Cardiac septum (tissue), 1 donor: ENCODE measurements around the gene RASL12. TPM values are rescaled to one million over a fixed set of nuclear protein-coding genes. Genes with fewer than 3 reads are reported as not detected.
"Not testable (repeated sequence)": the region's sequence is repeated elsewhere in the genome, so short reads cannot be mapped to it uniquely, and the experiment has no call there.

Experiments
- DNase-seq: peaks from one replicate; pipeline ENCODE4 v3.0.0-alpha.2; 2020; ENCODE audit warnings: low spot score
- intact Hi-C: fragments of 100-400 bp; cut with DNase I; formaldehyde crosslinking; loops from one replicate; pipeline ENCODE4 v1.14.0; 2022
- total RNA-seq: library from RNA; stranded (reverse); fragmentation: NEBNext Ultra II Directional; extraction: Animal tissue kit (Norgen Biotek cat#: 25700); gene quantifications from one replicate; pipeline ENCODE4 v1.2.1, GENCODE V29; 2021
- donor health status: DM: no; HTN: no; CAD: no.

Gene RASL12
- total RNA-seq, 1 donor from 2014 or later, result 11.5 TPM

DNA sequence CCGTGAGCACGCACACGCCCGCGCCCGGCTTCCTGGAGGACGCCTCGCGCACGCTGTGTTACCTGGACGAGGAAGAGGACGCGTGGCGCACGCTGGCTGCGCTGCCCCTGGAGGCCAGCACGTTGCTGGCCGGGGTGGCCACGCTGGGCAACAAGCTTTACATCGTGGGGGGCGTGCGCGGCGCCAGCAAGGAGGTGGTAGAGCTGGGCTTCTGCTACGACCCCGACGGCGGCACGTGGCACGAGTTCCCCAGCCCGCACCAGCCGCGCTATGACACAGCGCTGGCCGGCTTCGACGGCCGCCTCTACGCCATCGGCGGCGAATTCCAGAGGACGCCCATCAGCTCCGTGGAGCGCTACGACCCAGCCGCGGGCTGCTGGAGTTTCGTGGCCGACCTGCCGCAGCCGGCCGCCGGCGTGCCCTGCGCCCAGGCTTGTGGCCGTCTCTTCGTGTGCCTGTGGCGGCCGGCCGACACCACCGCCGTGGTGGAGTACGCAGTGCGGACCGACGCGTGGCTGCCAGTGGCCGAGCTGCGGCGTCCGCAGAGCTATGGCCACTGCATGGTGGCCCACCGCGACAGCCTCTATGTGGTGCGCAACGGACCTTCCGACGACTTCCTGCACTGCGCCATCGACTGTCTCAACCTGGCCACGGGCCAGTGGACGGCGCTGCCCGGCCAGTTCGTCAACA is 9.6 kb upstream of the RASL12 start:
- DNase-seq, result no peak
- intact Hi-C loops, result no loop called here

DNA sequence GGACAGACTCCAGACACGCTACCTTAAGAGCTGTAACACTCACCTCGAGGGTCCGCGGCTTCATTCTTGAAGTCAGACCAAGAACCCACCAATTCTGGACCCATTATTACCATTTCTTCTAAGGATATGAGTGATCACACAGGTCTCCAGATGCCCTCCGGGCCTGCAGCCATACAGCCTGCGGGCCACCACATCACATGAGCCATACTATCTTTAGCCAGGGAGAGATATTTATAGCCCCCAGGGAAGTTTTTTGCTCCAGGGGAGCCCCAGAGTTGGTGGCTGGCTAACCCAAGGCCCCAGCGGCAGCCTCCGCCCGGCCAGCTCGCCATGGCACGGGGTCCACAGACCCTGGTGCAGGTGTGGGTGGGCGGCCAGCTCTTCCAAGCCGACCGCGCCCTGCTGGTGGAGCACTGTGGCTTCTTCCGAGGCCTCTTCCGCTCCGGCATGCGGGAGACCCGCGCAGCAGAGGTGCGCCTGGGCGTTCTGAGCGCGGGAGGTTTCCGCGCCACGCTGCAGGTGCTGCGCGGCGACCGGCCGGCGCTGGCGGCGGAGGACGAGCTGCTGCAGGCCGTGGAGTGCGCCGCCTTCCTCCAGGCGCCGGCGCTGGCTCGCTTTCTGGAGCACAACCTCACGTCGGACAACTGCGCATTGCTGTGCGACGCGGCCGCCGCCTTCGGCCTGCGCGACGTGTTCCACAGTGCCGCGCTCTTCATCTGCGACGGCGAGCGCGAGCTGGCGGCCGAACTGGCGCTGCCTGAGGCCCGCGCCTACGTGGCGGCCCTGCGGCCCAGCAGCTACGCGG is 8.9 kb upstream of the RASL12 start, which contains the start of gene KBTBD13:
Gene KBTBD13 (plus strand): TSS at position 261 of the 805 bp plus-strand sequence. CDS start 70 bp downstream, at position 331.
- intact Hi-C loops, result no loop called here
- DNase-seq, result no peak

DNA sequence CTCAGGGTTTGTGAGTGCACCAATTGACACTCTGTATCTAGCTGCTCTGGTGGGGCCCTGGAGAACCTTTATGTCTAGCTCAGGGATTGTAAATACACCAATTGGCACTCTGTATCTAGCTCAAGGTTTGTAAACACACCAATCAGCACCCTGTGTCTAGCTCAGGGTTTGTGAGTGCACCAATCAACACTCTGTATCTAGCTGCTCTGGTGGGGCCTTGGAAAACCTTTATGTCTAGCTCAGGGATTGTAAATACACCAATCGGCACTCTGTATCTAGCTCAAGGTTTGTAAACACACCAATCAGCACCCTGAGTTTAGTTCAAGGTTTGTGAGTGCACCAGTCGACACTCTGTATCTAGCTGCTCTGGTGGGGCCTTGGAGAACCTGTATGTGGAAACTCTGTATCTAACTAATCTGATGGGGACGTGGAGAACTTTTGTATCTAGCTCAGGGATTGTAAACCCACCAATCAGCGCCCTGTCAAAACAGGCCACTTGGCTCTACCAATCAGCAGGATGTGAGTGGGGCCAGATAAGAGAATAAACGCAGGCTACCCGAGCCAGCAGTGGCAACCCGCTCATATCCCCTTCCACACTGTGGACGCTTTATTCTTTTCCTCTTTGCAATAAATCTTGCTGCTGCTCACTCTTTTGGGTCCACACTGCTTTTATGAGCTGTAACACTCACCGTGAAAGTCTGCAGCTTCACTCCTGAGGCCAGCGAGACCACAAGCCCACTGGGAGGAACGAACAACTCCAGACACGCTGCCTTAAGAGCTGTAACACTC is 8.0 kb upstream of the RASL12 start:
- intact Hi-C loops, result not testable (repeated sequence)

DNA sequence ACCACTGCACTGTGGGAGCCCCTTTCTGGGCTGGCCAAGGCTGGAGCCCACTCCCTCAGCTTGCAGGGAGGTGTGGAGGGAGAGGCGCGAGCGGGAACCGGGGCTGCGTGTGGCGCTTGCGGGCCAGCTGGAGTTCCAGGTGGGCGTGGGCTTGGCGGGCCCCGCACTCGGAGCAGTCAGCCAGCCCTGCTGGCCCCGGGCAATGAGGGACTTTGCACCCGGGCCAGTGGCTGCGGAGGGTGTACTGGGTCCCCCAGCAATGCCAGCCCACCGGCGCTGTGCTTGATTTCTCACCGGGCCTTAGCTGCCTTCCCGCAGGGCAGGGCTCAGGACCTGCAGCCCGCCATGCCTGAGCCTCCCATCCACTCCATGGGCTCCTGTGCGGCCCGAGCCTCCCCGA is 7.2 kb upstream of the RASL12 start:
- intact Hi-C loops, DNase-seq: not testable (repeated sequence)

More for the DNA sequence above, 8.0 kb upstream of the RASL12 start:
- not testable (repeated sequence) for DNase-seq

DNA sequence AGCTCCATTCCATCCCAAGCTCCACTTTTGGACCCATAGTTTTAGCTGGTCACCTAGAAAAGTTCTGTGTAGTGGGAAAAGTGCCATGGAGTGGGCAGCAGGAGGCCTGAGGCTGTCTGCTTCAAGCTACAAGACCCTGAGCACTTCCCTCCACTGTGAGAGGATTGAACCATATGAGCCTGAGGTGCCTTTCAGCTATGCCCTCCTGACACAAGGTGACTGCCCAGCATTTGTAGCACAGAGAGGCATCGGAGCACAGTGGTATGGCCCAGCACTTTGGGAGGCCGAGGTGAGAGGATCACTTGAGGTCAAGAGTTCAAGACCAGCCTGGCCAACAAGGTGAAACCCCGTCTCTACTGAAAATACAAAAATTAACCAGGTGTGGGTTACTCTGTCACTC is 4.8 kb upstream of the RASL12 start:
- intact Hi-C loops, result loop anchor here (2.0 kb wide), 1 partner anchor 18 kb away; no protein-coding TSS in a partner anchor
- no peak for DNase-seq

DNA sequence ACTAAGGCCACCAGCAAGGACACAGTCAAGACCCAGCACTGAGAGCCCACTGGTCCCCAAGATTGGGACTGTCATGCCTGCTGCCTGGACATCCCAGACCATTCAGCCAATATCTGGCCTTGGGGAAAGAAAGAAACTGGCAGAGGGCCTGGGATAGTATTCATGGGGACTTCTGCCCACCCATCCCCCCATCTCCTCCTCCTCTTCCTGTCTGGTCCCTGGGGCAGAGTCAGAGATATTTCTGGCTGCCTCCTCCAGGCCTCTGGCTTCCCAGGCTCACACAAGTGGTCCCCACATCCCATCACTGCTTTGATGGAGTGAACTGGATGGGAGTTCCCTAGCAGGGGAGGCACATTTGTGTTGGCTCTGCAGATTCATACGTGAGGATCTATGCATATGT is 4.2 kb upstream of the RASL12 start:
- intact Hi-C loops, result loop anchor here (2.0 kb wide), 1 partner anchor 17 kb away; no protein-coding TSS in a partner anchor
- no peak for DNase-seq

DNA sequence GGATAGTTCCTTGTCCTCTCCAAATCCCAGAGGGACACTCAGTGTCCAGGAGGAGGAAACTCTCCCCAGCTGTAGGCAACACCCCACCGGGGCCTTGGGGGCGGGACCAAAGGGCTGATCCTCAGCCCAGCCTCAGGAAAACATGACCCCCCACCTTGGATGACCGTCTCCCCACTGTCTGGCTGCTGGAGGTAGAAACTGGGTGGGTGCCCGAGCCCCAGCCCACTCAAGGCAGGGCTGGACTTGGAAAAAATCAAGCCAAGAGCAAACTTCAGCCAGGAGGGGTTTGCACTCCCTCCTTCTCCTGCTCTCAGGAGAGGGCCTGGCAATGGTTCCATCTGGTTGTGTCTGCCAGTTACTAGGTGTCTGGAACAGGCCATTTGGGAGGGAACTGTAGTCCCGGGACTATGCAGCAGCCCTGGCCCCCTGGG is 3.6 kb upstream of the RASL12 start:
- no peak for DNase-seq
- intact Hi-C loops, result no loop called here

DNA sequence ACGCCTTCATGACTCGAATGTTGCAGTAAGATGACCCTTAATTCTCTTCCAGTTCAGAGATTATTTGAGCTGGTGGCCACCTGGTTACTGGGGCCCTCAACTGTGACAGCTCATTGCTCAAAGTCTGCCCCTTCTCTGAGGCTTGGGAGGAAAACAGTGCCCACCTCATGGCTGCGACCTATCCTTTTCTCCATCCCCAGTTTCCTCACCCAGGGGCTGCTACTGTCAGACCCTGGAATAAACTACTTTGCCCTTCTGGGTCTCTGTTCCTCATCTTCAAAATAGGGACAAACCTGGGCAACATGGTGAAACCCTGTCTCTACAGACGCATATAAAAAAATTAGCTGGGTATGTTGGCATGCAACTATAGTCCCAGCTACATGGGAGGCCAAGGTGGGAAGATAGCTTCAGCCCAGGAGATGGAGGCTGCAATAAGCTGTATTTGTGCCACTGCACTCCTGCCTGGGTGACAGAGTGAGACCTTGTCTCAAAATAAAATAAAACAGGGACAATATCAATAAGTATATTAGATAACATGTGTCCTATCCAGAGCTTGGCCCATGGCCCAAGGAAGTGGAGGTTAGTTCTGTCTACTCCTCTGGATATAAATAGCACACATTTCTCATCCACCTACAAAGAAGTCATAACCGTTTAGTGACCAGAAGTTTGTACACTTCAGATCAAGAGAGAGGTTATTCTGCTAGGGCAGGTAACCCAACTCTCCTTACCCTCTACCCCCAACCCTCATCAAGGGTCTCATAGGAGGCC is 2.2 kb upstream of the RASL12 start:
- no peak for DNase-seq
- intact Hi-C loops, result no loop called here

DNA sequence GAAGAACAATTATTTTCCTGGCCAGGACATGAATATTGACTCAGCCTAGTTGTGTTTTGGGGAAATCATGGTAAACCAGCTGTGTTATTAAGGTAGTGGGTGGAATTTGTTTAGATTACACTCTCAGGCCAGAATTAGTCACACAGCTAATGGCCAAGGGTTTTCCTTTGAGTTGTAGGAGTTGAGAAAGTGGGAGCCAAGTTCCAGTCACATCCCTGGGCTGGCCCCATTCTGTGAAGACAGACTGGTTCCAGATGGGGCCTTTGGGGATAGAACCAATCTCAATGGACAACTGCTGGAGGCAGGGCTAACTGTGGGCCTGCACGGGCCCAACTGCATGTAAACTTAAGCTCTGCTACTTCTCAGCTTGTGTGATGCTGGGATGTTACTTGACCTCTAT is 1.4 kb upstream of the RASL12 start:
- intact Hi-C loops, result no loop called here
- DNase-seq, result no peak

DNA sequence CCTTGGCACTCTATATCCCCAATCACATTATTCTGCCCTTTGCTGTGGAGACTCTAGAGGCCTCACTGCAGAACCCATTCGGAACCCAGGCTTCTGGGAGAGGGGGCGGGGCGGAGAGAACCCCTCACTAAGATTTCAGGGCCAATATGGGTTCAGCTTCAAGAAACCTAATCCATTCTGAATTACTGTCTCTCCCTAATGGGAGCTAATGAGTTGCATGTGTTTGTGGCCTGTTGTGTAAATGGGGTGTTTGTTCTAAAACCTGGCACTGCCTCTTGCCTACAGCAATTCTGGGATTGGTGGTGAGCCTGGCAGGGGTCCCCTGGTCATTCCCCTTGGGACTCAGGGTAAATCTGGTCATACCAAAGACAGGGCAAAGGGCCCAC is 605 bp upstream of the RASL12 start:
- DNase-seq, result no peak
- intact Hi-C loops, result no loop called here

DNA sequence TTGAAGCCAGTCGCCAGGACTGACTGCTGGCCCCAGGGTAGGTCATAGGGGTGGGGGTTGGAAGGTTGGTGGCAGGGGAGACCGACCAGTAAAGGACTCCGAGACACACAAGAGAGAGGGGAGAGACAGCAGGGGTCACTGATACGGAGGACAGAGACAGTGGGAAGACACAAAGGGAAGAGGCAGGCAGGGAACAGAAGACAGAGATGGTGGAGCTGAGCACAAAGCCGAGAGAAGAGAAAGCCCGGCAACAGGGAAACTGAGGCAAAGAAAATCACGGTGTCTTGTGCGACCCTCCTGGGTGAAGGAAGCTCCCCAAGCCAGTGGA is 510 bp downstream of the RASL12 start:
- no peak for DNase-seq
- intact Hi-C loops, result no loop called here

DNA sequence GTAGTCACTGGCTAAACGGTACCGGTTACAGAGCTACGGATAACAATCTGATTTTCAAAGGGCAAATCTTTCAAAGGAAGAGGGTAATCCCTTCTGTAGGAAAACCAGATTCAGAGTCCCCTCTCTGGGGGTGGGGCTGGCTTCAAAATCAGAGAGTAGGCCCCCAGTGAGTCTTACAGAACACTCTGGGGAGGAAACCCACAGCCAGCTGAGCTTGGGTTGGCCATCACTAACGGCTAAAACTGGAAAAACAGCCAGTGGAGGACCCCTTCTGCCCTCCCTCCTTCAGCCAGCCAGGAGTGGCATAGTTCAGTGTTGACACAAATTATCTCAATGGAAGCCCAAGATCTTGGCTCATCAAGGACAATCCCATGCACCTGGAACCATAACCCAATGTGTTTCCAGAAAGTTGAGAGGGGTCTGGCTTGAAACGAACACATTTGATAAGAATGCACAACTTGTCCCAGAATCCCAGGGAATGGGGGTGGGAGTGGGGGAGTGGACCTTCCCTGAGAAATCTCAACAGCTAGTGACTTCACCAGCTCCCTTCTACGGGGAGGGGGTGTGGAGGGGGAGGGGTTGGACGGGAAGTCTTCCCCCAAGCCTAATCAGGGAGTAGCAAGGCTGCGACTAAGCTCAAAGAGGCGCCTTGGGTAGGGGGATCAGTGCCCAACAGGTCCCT is 1.0 kb downstream of the RASL12 start:
- intact Hi-C loops, result no loop called here
- no peak for DNase-seq

DNA sequence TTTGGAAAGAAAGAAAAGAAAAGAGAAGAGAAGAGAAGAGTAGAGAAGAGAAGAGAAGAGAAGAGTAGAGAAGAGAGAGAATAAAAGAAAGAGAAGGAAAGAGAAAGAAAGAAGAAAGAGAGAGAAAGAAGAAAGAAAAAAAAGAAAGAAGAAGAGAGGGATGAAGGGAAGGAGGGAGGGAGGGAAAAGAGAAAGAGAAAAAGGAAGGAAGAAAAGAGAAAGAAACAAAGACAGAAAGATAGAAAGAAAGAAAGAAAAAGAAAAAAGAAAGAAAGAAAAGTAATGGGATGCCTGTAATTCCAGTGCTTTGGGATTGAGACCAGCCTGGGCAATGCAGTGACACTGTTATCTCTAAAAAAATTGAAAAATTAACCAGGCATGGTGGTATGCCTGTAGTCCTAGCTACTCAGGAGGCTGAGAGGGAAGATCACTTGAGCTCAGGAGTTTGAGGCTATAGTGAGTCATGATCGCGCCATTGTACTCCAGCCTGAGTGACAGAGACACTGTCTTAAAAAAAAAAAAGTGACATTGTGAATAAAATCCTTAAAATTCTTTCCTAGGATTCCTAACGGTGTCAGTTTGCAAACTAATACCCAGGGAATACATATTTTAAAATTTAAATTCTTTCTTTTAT is 1.7 kb downstream of the RASL12 start:
- intact Hi-C loops, result no loop called here
- DNase-seq, result no peak

DNA sequence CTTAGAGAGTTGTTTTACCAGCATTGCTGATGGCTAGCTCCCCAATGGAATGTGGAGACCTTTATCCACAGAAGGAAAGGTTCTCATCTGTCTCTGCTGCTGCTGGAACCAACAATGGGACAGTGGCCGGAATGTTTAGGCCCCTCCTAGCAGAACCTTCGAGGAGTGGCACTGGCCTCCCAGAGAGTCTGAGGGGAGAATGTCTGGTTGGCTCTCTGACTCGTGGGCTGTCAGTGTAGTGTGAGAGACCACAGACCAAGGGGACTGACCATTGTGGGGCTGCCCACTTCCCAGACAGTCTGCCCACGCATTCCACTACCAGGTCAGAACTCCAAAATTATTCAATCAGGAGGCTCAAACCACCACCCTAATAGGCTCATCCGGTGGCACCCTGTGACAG is 5.1 kb downstream of the RASL12 start:
- DNase-seq, result no peak
- intact Hi-C loops, result no loop called here

DNA sequence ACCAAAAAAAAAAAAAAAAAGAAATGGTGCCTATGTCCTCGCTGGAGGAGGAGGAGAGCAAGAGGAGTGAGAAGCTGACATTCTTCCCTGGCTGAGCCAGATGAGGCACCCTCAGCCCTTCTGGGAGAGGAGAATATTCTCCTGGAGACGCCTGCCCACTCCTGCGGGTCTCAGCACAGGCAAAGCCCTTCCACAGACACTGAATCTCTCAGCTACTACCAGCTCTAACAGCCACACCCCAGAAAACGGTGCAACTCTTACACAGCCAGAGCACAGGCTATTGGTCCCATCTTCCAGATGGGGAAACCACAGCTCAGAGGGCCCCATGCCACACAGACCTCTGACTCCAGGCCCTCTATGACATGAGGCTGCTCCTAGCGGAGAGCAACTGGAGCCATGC is 5.7 kb downstream of the RASL12 start:
- DNase-seq, result no peak
- intact Hi-C loops, result no loop called here

DNA sequence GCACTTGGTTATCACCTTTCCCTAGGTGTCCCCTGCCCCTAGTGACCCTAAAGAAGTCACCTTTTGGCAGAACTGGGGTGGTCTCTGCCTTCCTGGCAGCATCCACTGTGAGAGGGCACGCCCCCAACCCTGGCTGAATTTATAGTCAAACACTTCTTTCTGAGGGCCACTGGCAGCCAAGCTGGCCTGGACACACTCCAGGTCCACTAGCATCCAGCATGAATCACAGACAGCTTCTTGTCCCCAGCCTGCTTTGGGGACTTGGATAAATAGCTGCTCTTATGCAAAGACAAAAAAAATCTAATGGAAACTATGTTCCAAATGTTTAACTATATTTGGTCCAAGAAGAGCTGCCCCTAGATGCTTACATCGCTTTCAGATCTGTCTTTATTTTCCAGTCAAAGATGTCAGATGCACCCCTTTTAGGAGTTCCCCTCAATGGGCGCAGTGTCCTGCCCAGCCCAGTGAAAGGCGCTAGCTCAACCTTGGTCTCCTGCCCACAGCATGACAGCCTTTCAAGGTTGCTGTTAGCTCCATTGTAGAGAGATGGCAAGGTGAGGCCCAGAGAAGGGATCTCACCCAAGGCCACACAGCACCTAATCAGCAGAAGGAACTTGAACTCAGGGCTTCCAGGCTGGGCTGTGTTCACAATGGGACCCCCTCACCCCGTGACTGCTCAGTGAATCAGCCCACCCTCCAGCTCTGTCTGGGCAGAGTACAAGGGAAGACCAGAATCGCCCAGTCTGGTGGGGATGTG is 7.0 kb downstream of the RASL12 start:
- DNase-seq, result peak; percentile 74
- intact Hi-C loops, result no loop called here

DNA sequence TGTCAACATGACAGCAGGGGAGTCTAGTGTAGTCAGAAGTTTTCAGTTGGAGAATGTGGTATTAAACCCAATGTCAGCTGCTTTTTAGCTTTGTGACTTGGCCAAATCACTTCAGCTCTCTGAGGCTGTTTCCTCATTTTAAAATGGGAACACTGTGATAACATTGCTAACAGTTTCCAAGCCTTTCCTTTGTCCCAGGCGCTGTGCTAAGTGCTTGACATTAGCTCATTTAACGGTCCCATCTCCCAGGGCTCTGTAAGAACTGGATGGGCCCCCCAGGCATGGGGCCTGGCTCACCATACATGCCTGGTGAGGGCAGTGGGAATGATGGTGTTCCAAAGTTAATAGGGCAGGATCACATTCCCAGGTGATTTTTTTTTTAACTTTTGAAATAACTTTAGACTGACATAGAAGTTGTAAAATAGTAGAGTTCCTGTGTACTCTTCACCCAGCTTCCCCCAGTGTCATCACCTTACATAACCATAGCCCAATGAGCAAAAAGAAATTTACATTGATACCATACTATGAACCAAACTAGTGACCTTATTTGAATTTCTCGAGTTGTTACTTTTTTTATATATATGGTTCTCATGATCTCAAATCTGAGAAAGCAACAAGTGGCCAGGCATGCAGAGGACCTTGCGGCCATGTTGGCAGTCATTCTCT is 7.7 kb downstream of the RASL12 start:
- DNase-seq, result peak; percentile 31
- intact Hi-C loops, result no loop called here
